Activated naive CD4-positive, alpha-beta T cell treated with anti-CD3 and anti-CD28 coated beads, Interleukin-2, amount 10 ng/mL, durations not matched to agents 7 days and 5 days (primary cell): ENCODE results near the gene CXCR1.
"Not testable (repeated sequence)": the region's sequence is repeated elsewhere in the genome, so short reads cannot be mapped to it uniquely, and the experiment has no call there.

Experiments used
- CTCF ChIA-PET: fragments of 350-600 bp; sonication (Branson Sonifier 250); formaldehyde crosslinking; loops from one replicate; lab custom pipeline; 2021; ENCODE audit warnings: antibody characterized with exemption; lab: Charles Lee
- DNase-seq: peaks from one replicate; pipeline ENCODE4 v3.0.0-alpha.2; 2020
- H3K27ac Mint-ChIP-seq: one replicate; pipeline ENCODE4 v1.8.0; 2021; ENCODE audit warnings: mild to moderate bottlenecking, moderate library complexity, mixed read lengths
- H3K27me3 Mint-ChIP-seq: one replicate; pipeline ENCODE4 v1.8.0; 2021; ENCODE audit warnings: mild to moderate bottlenecking, mixed read lengths
- H3K36me3 Mint-ChIP-seq: one replicate; pipeline ENCODE4 v1.8.0; 2021; ENCODE audit warnings: mixed read lengths
- H3K4me1 Mint-ChIP-seq: one replicate; pipeline ENCODE4 v1.8.0; 2021; ENCODE audit warnings: mixed read lengths
- H3K4me3 Mint-ChIP-seq: one replicate; pipeline ENCODE4 v1.8.0; 2021; ENCODE audit warnings: mild to moderate bottlenecking, moderate library complexity, mixed read lengths
- H3K9me3 Mint-ChIP-seq: one replicate; pipeline ENCODE4 v1.8.0; 2021; ENCODE audit warnings: mixed read lengths

The CXCR1 gene

GRCh38 chr2:218149098-218149497 is 17.7 kb downstream of the CXCR1 start:
- Mint-ChIP-seq H3K4me3 (no peak overlapping the region), H3K9me3 (no peaks in the 10 kb centered on the region), H3K27ac (no peak overlapping the region), H3K4me1 (peaks cover 6% of the 10 kb centered on the region), H3K36me3 (no peaks in the 10 kb centered on the region), H3K27me3 (peaks cover 52% of the 10 kb centered on the region)
- CTCF ChIA-PET, result no interaction called here
- DNase-seq, result peak; percentile 6

GRCh38 chr2:218146056-218146455 is 20.7 kb downstream of the CXCR1 start:
- CTCF ChIA-PET, result interaction anchor here (0.6 kb wide), 2 partner anchors 52 to 158 kb away, joined by 3 to 4 read pairs; no protein-coding TSS in a partner anchor
- no peaks in the 10 kb centered on the region for H3K36me3 Mint-ChIP-seq

GRCh38 chr2:218145124-218145523 is 21.6 kb downstream of the CXCR1 start:
- CTCF ChIA-PET, result no interaction called here
- peaks cover 5% of the 10 kb centered on the region for H3K4me1 Mint-ChIP-seq
- no peaks in the 10 kb centered on the region for H3K9me3 Mint-ChIP-seq
- no peak overlapping the region for H3K4me3 Mint-ChIP-seq
- no peaks in the 10 kb centered on the region for H3K36me3 Mint-ChIP-seq
- peaks cover 48% of the 10 kb centered on the region for H3K27me3 Mint-ChIP-seq
- H3K27ac Mint-ChIP-seq, result no peak overlapping the region
- DNase-seq, result peak; percentile 6

More at GRCh38 chr2:218146056-218146455, 20.7 kb downstream of the CXCR1 start:
- Mint-ChIP-seq H3K27me3 (peaks cover 51% of the 10 kb centered on the region), H3K4me3 (no peak overlapping the region), H3K27ac (no peak overlapping the region), H3K9me3 (no peaks in the 10 kb centered on the region), H3K4me1 (peaks cover 6% of the 10 kb centered on the region)
- DNase-seq, result no peak

- Mint-ChIP-seq H3K27ac (no peak overlapping the region), H3K27me3 (peaks cover 55% of the 10 kb centered on the region), H3K9me3 (no peaks in the 10 kb centered on the region), H3K4me3 (no peak overlapping the region), H3K4me1 (no peaks in the 10 kb centered on the region), H3K36me3 (no peaks in the 10 kb centered on the region)
- DNase-seq, result no peak
- CTCF ChIA-PET, result no interaction called here
These were observed 28.7 kb downstream of the CXCR1 start for GRCh38 chr2:218138047-218138446.

GRCh38 chr2:218137514-218137913 is 29.2 kb downstream of the CXCR1 start:
- peaks cover 49% of the 10 kb centered on the region for H3K27me3 Mint-ChIP-seq
- no peak for DNase-seq
- CTCF ChIA-PET, result interaction anchor here (0.6 kb wide), 1 partner anchor 12 kb away, joined by 4 read pairs; the partner anchor contains the start of gene CXCR2
- no peak overlapping the region for H3K4me3 Mint-ChIP-seq
- H3K36me3 Mint-ChIP-seq, result no peaks in the 10 kb centered on the region
- no peak overlapping the region for H3K27ac Mint-ChIP-seq
- no peaks in the 10 kb centered on the region for H3K4me1 Mint-ChIP-seq
- no peaks in the 10 kb centered on the region for H3K9me3 Mint-ChIP-seq

GRCh38 chr2:218130822-218131221 is 35.9 kb downstream of the CXCR1 start:
- Mint-ChIP-seq H3K36me3 (no peaks in the 10 kb centered on the region), H3K27me3 (peaks cover 19% of the 10 kb centered on the region), H3K4me3 (no peak overlapping the region), H3K27ac (no peak overlapping the region), H3K9me3 (no peaks in the 10 kb centered on the region), H3K4me1 (peaks cover 4% of the 10 kb centered on the region)
- CTCF ChIA-PET, result no interaction called here
- no peak for DNase-seq

GRCh38 chr2:218130377-218130776 is 36.4 kb downstream of the CXCR1 start:
- H3K4me1 Mint-ChIP-seq, result peaks cover 8% of the 10 kb centered on the region
- no peaks in the 10 kb centered on the region for H3K36me3 Mint-ChIP-seq
- H3K4me3 Mint-ChIP-seq, result no peak overlapping the region
- DNase-seq, result no peak
- no peak overlapping the region for H3K27ac Mint-ChIP-seq
- CTCF ChIA-PET, result no interaction called here
- peaks cover 19% of the 10 kb centered on the region for H3K27me3 Mint-ChIP-seq
- no peaks in the 10 kb centered on the region for H3K9me3 Mint-ChIP-seq

GRCh38 chr2:218129458-218130135 is 37.2 kb downstream of the CXCR1 start:
- DNase-seq, result no peak
- no peak overlapping the region for H3K27ac Mint-ChIP-seq
- CTCF ChIA-PET, result no interaction called here
- no peak overlapping the region for H3K4me3 Mint-ChIP-seq
- H3K27me3 Mint-ChIP-seq, result peaks cover 17% of the 10 kb centered on the region
- no peaks in the 10 kb centered on the region for H3K36me3 Mint-ChIP-seq
- peaks cover 9% of the 10 kb centered on the region for H3K4me1 Mint-ChIP-seq
- H3K9me3 Mint-ChIP-seq, result no peaks in the 10 kb centered on the region

GRCh38 chr2:218128781-218129457 is 37.8 kb downstream of the CXCR1 start:
- CTCF ChIA-PET, result no interaction called here
- H3K4me3 Mint-ChIP-seq, result no peak overlapping the region

GRCh38 chr2:218127929-218128455 is 38.8 kb downstream of the CXCR1 start:
- H3K27me3 Mint-ChIP-seq, result peaks cover 22% of the 10 kb centered on the region
- H3K27ac Mint-ChIP-seq, result no peak overlapping the region

More at GRCh38 chr2:218128781-218129457, 37.8 kb downstream of the CXCR1 start:
- Mint-ChIP-seq H3K27me3 (peaks cover 22% of the 10 kb centered on the region), H3K9me3 (no peaks in the 10 kb centered on the region), H3K27ac (no peak overlapping the region), H3K36me3 (no peaks in the 10 kb centered on the region), H3K4me1 (peaks cover 9% of the 10 kb centered on the region)
- DNase-seq, result no peak

GRCh38 chr2:218125626-218126080 is 41.1 kb downstream of the CXCR1 start, which contains the start of gene CXCR2:
Gene CXCR2, plus strand, starts transcription at chr2:218126028. Its CDS starts 8,774 bp downstream, at chr2:218134802.
- Mint-ChIP-seq H3K27ac (peak within 1 kb of the TSS; percentile 40), H3K4me3 (peak within 1 kb of the TSS; percentile 1), H3K9me3 (peaks cover 6% of the 10 kb centered on the region), H3K27me3 (peaks cover 34% of the 10 kb centered on the region), H3K4me1 (peaks cover 9% of the 10 kb centered on the region), H3K36me3 (no peaks in the 10 kb centered on the region)
- DNase-seq, result peak; percentile 24
- CTCF ChIA-PET, result interaction anchor here (1.1 kb wide), 1 partner anchor 11 kb away, joined by 4 read pairs; no protein-coding TSS in a partner anchor

More at GRCh38 chr2:218127929-218128455, 38.8 kb downstream of the CXCR1 start:
- H3K9me3 Mint-ChIP-seq, result no peaks in the 10 kb centered on the region
- H3K36me3 Mint-ChIP-seq, result no peaks in the 10 kb centered on the region
- no peak for DNase-seq
- H3K4me3 Mint-ChIP-seq, result no peak overlapping the region
- CTCF ChIA-PET, result no interaction called here
- peaks cover 9% of the 10 kb centered on the region for H3K4me1 Mint-ChIP-seq

- Mint-ChIP-seq H3K36me3 (no peaks in the 10 kb centered on the region), H3K9me3 (peaks cover 6% of the 10 kb centered on the region), H3K4me3 (no peak overlapping the region), H3K27me3 (peaks cover 38% of the 10 kb centered on the region), H3K27ac (no peak overlapping the region), H3K4me1 (peaks cover 9% of the 10 kb centered on the region)
- DNase-seq, result no peak
- CTCF ChIA-PET, result interaction anchor here (1.1 kb wide), 1 partner anchor 12 kb away, joined by 4 read pairs; no protein-coding TSS in a partner anchor
These were observed 41.7 kb downstream of the CXCR1 start for GRCh38 chr2:218125095-218125494.

- peaks cover 7% of the 10 kb centered on the region for H3K9me3 Mint-ChIP-seq
- no peak for DNase-seq
- H3K4me1 Mint-ChIP-seq, result peaks cover 9% of the 10 kb centered on the region
- no peak overlapping the region for H3K27ac Mint-ChIP-seq
- H3K36me3 Mint-ChIP-seq, result no peaks in the 10 kb centered on the region
- peaks cover 33% of the 10 kb centered on the region for H3K27me3 Mint-ChIP-seq
- CTCF ChIA-PET, result no interaction called here
- H3K4me3 Mint-ChIP-seq, result no peak overlapping the region
These were observed 42.8 kb downstream of the CXCR1 start for GRCh38 chr2:218123986-218124385.

GRCh38 chr2:218122286-218122685 is 44.5 kb downstream of the CXCR1 start:
- H3K27ac Mint-ChIP-seq, DNase-seq, CTCF ChIA-PET, H3K36me3 Mint-ChIP-seq, H3K9me3 Mint-ChIP-seq, H3K4me3 Mint-ChIP-seq, H3K4me1 Mint-ChIP-seq: not testable (repeated sequence)
- peaks cover 37% of the 10 kb centered on the region for H3K27me3 Mint-ChIP-seq
